CD4-positive, alpha-beta T cell treated with Interleukin-6 for 4 hours (primary cell): ENCODE data around the gene STXBP1.

Experiments used
- DNase-seq: peaks from one replicate; pipeline ENCODE4 v3.0.0-alpha.2; 2020; ENCODE audit warnings: mixed read lengths

STXBP1 gene

GRCh38 chr9:127660886-127661741 is 49.0 kb downstream of the STXBP1 start:
- DNase-seq, result no peak

DNA sequence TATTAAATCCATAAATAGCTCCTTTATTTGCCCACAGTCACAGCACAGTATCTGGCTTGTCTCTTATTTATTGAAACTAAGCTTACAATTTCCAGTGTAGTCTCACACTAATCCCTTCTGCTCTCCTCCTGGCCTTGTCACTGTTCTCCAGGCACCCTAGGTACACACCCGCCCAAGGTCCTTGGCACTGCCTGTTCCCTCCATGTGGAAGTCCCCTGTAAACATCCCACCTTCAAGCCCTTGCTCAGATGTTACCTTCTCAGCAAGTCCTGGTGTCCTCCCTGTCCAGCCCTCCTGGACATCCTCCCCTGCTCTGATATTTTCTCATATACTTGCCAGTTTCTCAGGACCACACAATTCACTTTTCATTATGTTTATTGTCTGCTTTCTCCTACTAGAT is 50.5 kb downstream of the STXBP1 start:
- no peak for DNase-seq

DNA sequence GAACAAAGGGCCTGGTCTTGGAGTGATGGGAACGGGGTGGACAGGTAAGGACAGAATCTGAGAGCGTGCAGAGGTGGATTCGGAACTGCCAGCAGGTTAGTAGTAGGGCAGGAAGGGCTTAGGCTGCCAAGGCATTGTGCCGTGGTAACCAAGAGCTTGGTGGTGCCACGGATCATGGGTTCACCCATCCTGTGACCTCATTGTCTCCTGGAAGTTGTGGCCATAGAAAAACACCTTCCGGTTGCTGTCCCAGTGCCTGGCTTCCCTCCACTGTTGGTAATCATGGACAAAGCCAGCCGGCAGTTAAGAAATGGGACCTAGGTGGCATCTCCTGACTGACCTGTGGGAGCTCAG is 52.2 kb downstream of the STXBP1 start:
- DNase-seq, result no peak

- no peak for DNase-seq
These were observed 52.8 kb downstream of the STXBP1 start for GRCh38 chr9:127664678-127665507.

- DNase-seq, result no peak
These were observed 55.2 kb downstream of the STXBP1 start for GRCh38 chr9:127667127-127667844.

- DNase-seq, result no peak
These were observed 55.8 kb downstream of the STXBP1 start for GRCh38 chr9:127667906-127668305.

DNA sequence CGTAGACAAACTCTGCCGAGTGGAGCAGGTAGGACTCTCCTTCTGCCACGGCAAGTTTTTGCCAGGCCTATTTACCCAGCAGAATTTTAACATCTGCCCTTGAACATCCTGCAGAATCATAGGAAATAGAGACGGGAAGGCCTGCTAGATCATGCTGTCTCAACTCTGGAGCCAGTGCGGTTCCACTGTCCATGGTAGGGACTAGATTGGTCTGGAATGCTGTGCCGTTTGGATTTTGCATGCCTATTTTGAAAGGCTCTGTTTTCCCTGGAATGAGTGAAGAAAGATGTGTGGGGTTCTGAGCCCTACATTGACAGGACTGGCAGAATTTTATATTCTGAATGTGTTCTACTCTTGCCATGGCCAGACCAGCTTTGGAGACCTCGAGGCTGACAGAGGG is 61.2 kb downstream of the STXBP1 start:
- DNase-seq, result no peak

GRCh38 chr9:127676638-127677037 is 64.6 kb downstream of the STXBP1 start:
- DNase-seq, result no peak

- no peak for DNase-seq
These were observed 67.4 kb downstream of the STXBP1 start for GRCh38 chr9:127679506-127679905.

GRCh38 chr9:127680226-127680625 is 68.1 kb downstream of the STXBP1 start:
- no peak for DNase-seq

DNA sequence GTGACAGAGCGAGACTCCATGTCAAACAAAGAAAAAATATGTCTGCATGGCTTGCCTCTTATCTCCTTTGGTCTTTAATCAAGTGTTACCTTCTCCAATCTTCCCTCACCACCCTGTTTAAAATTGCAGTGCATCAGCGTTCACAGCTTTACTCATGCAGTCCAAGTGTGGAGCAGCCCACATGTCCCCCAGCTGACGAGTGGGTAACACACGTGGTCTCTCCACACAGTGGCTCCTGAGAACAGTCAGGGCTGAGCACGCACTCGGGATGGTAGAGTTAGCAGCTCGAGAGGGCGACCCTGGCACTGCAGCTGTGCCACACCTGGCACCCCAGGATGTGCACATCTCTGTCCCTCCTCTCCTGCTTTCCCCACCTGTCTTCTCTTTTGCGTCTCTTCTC is 68.8 kb downstream of the STXBP1 start:
- DNase-seq, result no peak

- no peak for DNase-seq
These were observed 70.5 kb downstream of the STXBP1 start for GRCh38 chr9:127682351-127683136.

GRCh38 chr9:127683723-127684122 is 71.6 kb downstream of the STXBP1 start:
- DNase-seq, result no peak

- DNase-seq, result no peak
These were observed 72.5 kb downstream of the STXBP1 start for GRCh38 chr9:127684576-127684975.

DNA sequence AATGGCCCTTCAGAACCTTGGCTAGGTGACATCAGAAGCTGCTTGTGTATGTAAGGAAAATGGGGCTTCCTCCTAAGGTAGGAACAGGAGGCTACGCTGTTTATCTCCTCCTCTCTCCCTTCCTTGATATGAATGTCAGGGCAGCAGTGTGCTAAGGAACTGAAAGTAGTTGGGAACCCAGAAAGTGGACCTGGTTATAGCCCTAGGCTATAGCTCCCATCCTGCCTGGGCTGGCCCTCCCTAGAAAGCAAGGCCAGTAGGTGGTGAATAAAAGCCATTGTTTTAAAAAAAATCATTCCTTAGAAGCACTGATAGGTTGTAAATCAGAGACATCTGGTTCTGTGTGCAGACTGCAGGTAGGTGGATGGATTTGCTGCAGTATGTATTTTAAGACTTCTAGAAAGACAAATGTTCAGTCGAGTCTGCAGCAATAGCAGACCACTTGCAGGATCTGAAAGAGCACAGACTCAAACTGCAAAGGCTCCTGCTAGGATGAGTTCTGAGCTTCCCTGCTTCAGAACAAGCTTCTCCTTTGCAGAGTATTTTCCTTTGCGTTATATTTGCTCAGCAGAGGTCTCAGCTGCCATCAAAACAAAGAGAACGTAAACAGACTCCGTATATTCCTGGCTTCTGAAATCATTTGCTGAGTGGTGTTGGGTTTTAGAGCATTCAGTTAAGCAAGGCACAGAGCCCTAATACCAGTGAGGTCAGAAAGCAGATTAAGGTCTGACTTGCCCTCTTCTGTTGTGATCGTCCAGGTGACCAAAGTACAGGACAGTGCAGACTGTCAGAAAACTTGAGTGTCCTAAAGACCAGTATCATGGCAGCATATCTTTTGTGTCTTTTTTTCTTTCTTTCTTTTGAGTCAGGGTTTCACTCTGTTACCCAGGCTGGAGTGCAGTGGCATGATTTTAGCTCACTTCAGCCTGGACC is 74.7 kb downstream of the STXBP1 start:
- no peak for DNase-seq

GRCh38 chr9:127689329-127690000 is 77.4 kb downstream of the STXBP1 start:
- DNase-seq, result no peak

GRCh38 chr9:127690735-127691134 is 78.7 kb downstream of the STXBP1 start:
- no peak for DNase-seq

DNA sequence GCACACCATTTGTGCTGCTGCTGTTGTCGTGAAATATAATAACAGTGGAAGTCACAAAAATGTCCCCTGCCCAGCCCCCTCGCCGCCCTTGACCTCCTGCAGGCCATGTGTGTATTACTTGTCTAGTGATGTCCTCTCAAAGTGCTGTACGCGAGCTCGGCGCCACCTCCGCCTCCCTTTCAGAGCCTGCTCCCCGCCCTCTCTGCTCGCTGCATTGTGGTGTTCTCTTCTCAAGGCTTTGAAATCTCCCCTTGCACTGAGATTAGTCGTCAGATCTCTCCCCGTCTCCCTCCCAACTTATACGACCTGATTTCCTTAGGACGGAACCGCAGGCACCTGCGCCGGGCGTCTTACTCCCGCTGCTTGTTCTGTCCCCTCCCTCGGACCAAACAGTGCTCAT is 80.0 kb downstream of the STXBP1 start:
- DNase-seq, result no peak

DNA sequence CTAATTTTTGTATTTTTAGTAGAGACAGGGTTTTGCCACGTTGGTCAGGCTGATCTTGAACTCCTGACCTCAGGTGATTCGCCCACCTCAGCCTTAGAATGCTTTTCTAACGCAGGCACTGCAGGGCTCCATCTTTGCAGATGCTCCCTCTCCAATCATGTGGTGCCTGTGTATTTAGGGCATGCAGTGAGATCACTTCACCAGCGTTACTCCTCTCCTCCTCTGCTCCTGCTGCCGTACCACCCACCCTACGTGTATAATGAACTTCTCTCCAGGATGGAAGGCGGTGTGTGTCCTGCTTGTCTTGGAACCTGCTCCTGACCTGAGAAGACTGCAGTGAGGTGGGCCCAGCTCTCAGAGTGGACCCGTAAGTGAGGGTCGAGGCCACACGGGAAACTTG is 81.1 kb downstream of the STXBP1 start:
- DNase-seq, result no peak

GRCh38 chr9:127693697-127694096 is 81.6 kb downstream of the STXBP1 start:
- DNase-seq, result no peak
